Neural progenitor cell (in vitro differentiated cells): ENCODE data around the gene TGFBR2. TPM values are rescaled to one million over a fixed set of nuclear protein-coding genes. Genes with fewer than 3 reads are reported as not detected.

Experiments used
- DNase-seq: peaks from one replicate; pipeline ENCODE4 v3.0.0-alpha.2; 2016; ENCODE audit warnings: low spot score
- H2AFZ ChIP-seq: fragments of 200-600 bp; sonication (generic); replicated peaks from 2 replicates; pipeline ENCODE4 v1.6.1; 2016; ENCODE audit warnings: antibody characterized with exemption
- H3F3A ChIP-seq: fragments of 200-600 bp; sonication (generic); 2 replicates; pipeline ENCODE4 v1.6.1; 2016; ENCODE audit warnings: antibody characterized with exemption, low read depth
- H3K27ac ChIP-seq: fragments of 200-600 bp; sonication (generic); 2 replicates; pipeline ENCODE4 v1.5.1; 2016; ENCODE audit warnings: mild to moderate bottlenecking
- H3K27me3 ChIP-seq: fragments of 200-600 bp; sonication (generic); 2 replicates; pipeline ENCODE4 v1.6.1; 2016; ENCODE audit warnings: mild to moderate bottlenecking, moderate library complexity
- H3K36me3 ChIP-seq: fragments of 200-600 bp; sonication (generic); 2 replicates; pipeline ENCODE4 v1.5.1; 2016
- H3K4me1 ChIP-seq: fragments of 200-600 bp; sonication (generic); 2 replicates; pipeline ENCODE4 v1.6.1; 2016; ENCODE audit warnings: mixed run types
- H3K4me2 ChIP-seq: fragments of 200-600 bp; sonication (generic); 2 replicates; pipeline ENCODE4 v1.6.1; 2016
- H3K4me3 ChIP-seq: fragments of 200-600 bp; sonication (generic); 2 replicates; pipeline ENCODE4 v1.5.1; 2016
- H3K79me2 ChIP-seq: fragments of 200-600 bp; sonication (generic); 2 replicates; pipeline ENCODE4 v1.6.1; 2016; ENCODE audit warnings: low read depth
- H3K9ac ChIP-seq: fragments of 200-600 bp; sonication (generic); 2 replicates; pipeline ENCODE4 v1.6.1; 2016
- H3K9me3 ChIP-seq: fragments of 200-600 bp; sonication (generic); 2 replicates; pipeline ENCODE4 v1.5.1; 2016; ENCODE audit warnings: low read depth
- H4K20me1 ChIP-seq: fragments of 200-600 bp; sonication (generic); 2 replicates; pipeline ENCODE4 v1.6.1; 2016; ENCODE audit warnings: low read depth
- H3K27ac Mint-ChIP-seq: 3 replicates; pipeline ENCODE4 v1.8.0; 2021; ENCODE audit warnings: mixed read lengths
- H3K27me3 Mint-ChIP-seq: 2 replicates; pipeline ENCODE4 v1.8.0; 2022; ENCODE audit warnings: low read depth, mild to moderate bottlenecking, inconsistent platforms, moderate library complexity, mixed read lengths; ENCODE audit not compliant: insufficient read depth
- H3K36me3 Mint-ChIP-seq: 3 replicates; pipeline ENCODE4 v1.8.0; 2021; ENCODE audit warnings: mixed read lengths
- H3K4me1 Mint-ChIP-seq: 3 replicates; pipeline ENCODE4 v1.8.0; 2021; ENCODE audit warnings: mixed read lengths
- H3K4me3 Mint-ChIP-seq: 3 replicates; pipeline ENCODE4 v1.8.0; 2021; ENCODE audit warnings: mild to moderate bottlenecking, moderate library complexity, mixed read lengths
- H3K9me3 Mint-ChIP-seq: 3 replicates; pipeline ENCODE4 v1.8.0; 2020; ENCODE audit warnings: mixed read lengths
- EZH2 ChIP-seq: fragments of 200-600 bp; sonication (generic); IDR thresholded peaks from 2 replicates; pipeline ENCODE4 v1.6.1; 2017; ENCODE audit warnings: antibody characterized with exemption, mild to moderate bottlenecking, moderate library complexity
- EZH2phosphoT487 ChIP-seq: fragments of 200-600 bp; sonication (generic); IDR thresholded peaks from 2 replicates; pipeline ENCODE4 v1.6.1; 2017; ENCODE audit warnings: antibody characterized with exemption
- total RNA-seq: library from RNA; depleted of rRNA; stranded (reverse); fragments of >200 nt; gene quantifications from 2 replicates; pipeline ENCODE4 v1.2.3, GENCODE V29; 2015; ENCODE audit warnings: low replicate concordance
- TF ChIP-seq, protein P1 (sequence below): fragments of 200-600 bp; sonication (generic); IDR thresholded peaks from 2 replicates; pipeline ENCODE4 v1.5.1; 2017; ENCODE audit warnings: antibody characterized with exemption, mild to moderate bottlenecking

The TGFBR2 gene
- total RNA-seq, 1 donor from 2014 or later: 7.3 TPM

DNA sequence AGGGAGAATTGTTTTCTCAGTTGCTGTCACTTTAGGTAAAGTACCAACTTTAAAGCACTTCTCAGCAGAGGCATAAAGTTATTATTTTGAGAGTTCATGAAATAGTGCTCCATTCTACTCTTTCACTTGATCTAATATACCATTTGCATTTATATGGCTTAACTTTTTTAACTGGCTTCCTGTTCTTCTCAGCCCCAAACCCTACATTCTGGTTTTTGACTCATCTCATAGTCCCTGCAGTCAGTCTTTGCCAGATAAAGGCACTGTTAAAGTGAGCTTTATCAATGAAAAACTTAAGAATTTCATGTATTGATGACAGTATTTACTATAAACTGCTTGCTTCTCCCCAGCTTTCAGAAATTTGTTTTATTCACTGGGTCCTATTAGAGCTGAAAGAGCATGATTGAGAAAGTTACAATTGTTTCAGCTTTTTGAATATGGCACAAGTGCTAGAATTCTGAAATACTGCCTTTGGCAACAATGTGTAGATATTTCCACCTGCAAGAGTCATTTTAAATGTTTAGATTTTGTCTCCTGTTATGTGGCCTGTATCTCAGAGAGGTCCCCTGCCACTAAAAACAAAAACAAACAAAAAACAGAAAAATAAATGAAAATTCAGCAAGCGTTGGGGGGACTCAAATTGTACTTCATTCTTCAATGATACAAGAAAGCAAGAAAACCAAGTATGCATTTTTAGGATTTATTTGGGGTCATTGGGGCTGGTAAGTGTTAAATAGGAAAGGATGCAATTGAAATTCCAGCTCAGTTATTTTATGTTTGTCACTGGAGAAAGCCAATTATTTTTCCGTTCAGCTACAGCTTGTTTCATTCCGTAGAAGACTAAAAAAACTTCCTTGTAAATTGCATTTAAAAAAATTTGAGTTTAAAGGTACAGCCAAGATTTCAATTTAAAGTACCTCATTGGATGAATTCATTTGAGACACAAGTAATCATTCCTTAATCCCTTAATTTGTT is 28.6 kb downstream of the TGFBR2 start:
- Histone ChIP-seq H3K4me1 (peaks cover 10% of the 10 kb centered on the region), H3K27ac (no peak overlapping the region), H3K4me2 (no peak overlapping the region), H3K79me2 (peaks cover 38% of the 10 kb centered on the region), H3K4me3 (no peak overlapping the region), H4K20me1 (no peaks in the 10 kb centered on the region), H3K9ac (no peak overlapping the region), H2AFZ (no peak overlapping the region), H3K27me3 (no peaks in the 10 kb centered on the region), H3K9me3 (no peaks in the 10 kb centered on the region), H3K36me3 (no peaks in the 10 kb centered on the region), H3F3A (no peaks in the 10 kb centered on the region)
- Mint-ChIP-seq H3K4me1 (no peaks in the 10 kb centered on the region), H3K4me3 (no peak overlapping the region), H3K27me3 (peaks cover 4% of the 10 kb centered on the region), H3K36me3 (peaks cover 45% of the 10 kb centered on the region), H3K9me3 (peaks cover 10% of the 10 kb centered on the region), H3K27ac (no peak overlapping the region)
- no peak for DNase-seq
- TF ChIP-seq EZH2 (no peak), EZH2phosphoT487 (no peak)
- TF ChIP-seq, protein P1, sequence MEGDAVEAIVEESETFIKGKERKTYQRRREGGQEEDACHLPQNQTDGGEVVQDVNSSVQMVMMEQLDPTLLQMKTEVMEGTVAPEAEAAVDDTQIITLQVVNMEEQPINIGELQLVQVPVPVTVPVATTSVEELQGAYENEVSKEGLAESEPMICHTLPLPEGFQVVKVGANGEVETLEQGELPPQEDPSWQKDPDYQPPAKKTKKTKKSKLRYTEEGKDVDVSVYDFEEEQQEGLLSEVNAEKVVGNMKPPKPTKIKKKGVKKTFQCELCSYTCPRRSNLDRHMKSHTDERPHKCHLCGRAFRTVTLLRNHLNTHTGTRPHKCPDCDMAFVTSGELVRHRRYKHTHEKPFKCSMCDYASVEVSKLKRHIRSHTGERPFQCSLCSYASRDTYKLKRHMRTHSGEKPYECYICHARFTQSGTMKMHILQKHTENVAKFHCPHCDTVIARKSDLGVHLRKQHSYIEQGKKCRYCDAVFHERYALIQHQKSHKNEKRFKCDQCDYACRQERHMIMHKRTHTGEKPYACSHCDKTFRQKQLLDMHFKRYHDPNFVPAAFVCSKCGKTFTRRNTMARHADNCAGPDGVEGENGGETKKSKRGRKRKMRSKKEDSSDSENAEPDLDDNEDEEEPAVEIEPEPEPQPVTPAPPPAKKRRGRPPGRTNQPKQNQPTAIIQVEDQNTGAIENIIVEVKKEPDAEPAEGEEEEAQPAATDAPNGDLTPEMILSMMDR: no peak

DNA sequence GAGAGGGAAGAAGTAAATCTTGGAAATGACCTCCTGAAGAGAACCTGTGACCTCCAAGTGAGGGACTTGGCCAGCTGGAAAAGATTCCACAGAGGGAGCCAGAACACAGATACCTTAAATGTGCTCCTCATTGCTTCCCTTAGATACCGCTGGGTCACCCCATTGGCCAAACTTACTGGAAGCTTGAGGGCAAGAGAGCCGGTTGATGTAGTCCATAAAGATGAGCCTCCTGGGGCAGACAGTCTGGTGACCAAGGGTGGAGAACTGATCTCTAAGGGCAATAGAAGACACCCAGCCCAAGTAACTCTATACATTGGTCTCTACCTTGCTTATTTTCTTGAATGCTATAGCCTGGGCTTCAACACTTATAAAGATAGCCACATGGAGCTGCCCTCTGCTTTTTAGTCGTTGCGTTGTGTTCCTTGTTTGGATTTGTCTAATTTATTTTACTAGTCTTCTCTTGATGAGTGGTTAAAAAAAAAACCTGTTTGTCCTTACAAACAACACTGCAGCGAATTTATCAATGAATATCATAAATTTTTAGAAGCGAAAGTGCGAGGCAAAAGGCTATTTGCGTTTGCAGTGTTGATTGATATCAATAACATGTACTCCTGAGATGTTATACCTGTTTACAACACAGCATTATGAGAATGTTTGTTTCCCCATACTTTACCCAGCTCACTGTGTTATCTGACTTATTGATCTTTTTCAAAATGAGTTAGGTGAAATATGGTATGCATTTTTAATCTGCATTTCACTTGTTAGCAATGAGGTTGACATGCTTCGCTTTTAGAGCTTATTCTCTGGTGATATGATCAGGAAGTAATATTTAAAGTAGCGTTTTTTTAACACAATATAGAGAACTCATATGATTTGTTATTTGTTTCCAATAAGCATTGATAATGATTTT is 31.2 kb downstream of the TGFBR2 start:
- no peak overlapping the region for H2AFZ ChIP-seq
- H3K27me3 ChIP-seq: no peaks in the 10 kb centered on the region
- H3K4me1 ChIP-seq: peaks cover 6% of the 10 kb centered on the region
- H4K20me1 ChIP-seq: no peaks in the 10 kb centered on the region
- peaks cover 30% of the 10 kb centered on the region for H3K36me3 Mint-ChIP-seq
- no peak overlapping the region for H3K27ac ChIP-seq
- no peak overlapping the region for H3K4me3 Mint-ChIP-seq
- no peak for TF ChIP-seq EZH2
- TF ChIP-seq EZH2phosphoT487: no peak
- TF ChIP-seq, protein P1: no peak
- no peaks in the 10 kb centered on the region for H3F3A ChIP-seq
- H3K9me3 Mint-ChIP-seq: peaks cover 8% of the 10 kb centered on the region
- no peaks in the 10 kb centered on the region for H3K36me3 ChIP-seq
- H3K27me3 Mint-ChIP-seq: peaks cover 2% of the 10 kb centered on the region
- no peaks in the 10 kb centered on the region for H3K4me1 Mint-ChIP-seq
- no peak overlapping the region for H3K9ac ChIP-seq
- H3K4me2 ChIP-seq: no peak overlapping the region
- H3K27ac Mint-ChIP-seq: no peak overlapping the region
- DNase-seq: no peak
- H3K9me3 ChIP-seq: no peaks in the 10 kb centered on the region
- peaks cover 24% of the 10 kb centered on the region for H3K79me2 ChIP-seq
- H3K4me3 ChIP-seq: no peak overlapping the region

DNA sequence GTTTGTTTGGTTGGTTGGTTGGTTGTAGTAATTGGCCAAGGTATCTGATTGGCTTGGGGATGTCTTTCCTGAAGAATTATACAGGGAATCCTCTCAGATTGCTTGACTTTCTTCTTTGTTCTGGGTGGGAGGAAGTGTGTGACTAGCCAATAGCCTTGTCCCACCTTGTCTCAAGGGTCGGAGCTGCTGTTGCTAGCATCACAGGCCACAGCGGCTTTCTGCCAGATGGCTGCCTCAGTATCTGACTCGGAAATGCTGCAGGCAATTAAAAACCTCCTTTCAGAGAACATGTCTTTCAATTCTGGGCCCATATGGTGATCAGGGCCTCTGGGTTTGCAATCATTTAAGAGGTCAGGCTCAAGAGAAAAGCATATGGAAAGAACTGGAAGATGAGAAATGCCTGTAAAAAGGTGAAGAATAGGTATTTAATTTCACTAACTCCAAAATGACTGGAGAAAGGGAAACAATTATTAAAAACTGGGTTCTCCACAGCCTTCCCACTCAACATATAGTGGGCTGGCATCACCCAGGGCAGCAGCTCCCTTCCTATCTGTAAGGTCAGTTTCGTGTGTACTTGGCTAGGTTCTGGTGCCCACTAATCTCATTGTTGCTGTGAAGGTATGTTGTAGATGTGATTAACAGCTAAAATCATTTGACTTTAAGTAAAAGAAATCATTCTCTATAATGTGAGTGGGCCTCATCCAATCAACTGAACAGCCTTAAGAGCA is 32.4 kb downstream of the TGFBR2 start:
- H3K27me3 Mint-ChIP-seq: peaks cover 2% of the 10 kb centered on the region
- Histone ChIP-seq H3K79me2 (peaks cover 15% of the 10 kb centered on the region), H3K36me3 (no peaks in the 10 kb centered on the region), H3K9me3 (no peaks in the 10 kb centered on the region), H3K27me3 (no peaks in the 10 kb centered on the region), H2AFZ (no peak overlapping the region), H3F3A (no peaks in the 10 kb centered on the region), H3K27ac (no peak overlapping the region), H3K4me1 (peaks cover 6% of the 10 kb centered on the region), H4K20me1 (no peaks in the 10 kb centered on the region), H3K4me3 (no peak overlapping the region), H3K9ac (no peak overlapping the region), H3K4me2 (no peak overlapping the region)
- no peak for DNase-seq
- H3K36me3 Mint-ChIP-seq: peaks cover 27% of the 10 kb centered on the region
- H3K4me1 Mint-ChIP-seq: no peaks in the 10 kb centered on the region
- no peak overlapping the region for H3K27ac Mint-ChIP-seq
- TF ChIP-seq, protein P1: no peak
- TF ChIP-seq EZH2 (no peak), EZH2phosphoT487 (no peak)
- H3K9me3 Mint-ChIP-seq: peaks cover 6% of the 10 kb centered on the region
- H3K4me3 Mint-ChIP-seq: no peak overlapping the region
